ENCODE data around the gene PLPP1.

PLPP1 gene

GRCh38 chr5:55498457-55498856 is 36.3 kb downstream of the PLPP1 start:
- DNase-seq, result no peak

- DNase-seq, result no peak
Observed at GRCh38 chr5:55497712-55498111, 37.1 kb downstream of the PLPP1 start.

- DNase-seq, result no peak
Observed at GRCh38 chr5:55495216-55495615, 39.5 kb downstream of the PLPP1 start.

- DNase-seq, result no peak
Observed at GRCh38 chr5:55492449-55492848, 42.3 kb downstream of the PLPP1 start.

DNA sequence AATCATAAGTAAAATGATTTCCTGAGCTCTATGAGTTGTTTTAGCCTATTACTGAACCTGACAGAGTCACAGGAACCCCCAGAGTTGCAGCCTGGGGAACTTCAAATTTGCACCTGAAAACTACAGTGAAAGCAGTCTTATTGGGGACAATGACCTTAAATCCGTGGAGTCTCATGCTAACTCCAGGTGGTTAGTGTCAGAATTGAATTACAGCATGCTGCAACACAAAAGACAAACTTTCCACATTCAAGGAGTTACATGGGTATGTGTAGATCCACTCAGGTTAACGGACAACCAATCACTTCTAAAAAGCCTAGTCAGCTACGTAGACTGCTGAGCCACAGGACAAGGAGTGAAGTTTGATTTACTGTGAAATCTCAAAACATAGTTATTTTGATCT is 49.7 kb downstream of the PLPP1 start:
- DNase-seq, result no peak

DNA sequence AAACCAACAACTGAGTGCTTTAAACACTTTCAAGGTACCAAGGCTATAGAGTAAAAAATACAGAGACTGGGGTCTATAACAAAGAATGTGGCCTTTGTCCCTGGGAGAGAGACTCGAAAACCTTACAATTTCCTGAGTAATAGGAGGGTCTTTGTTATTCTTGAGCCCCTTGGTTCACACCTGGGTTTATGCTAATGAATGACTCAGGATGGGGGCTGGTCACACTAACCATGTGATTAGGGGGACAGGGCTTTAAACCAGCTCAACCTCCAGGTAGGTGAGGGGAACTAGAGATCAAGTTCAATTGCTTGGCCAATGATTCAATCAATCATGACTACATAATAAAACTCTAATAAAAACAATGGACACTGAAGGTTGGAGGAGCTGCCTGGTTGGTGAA is 50.2 kb downstream of the PLPP1 start:
- no peak for DNase-seq

GRCh38 chr5:55483885-55484284 is 50.9 kb downstream of the PLPP1 start:
- DNase-seq, result no peak

DNA sequence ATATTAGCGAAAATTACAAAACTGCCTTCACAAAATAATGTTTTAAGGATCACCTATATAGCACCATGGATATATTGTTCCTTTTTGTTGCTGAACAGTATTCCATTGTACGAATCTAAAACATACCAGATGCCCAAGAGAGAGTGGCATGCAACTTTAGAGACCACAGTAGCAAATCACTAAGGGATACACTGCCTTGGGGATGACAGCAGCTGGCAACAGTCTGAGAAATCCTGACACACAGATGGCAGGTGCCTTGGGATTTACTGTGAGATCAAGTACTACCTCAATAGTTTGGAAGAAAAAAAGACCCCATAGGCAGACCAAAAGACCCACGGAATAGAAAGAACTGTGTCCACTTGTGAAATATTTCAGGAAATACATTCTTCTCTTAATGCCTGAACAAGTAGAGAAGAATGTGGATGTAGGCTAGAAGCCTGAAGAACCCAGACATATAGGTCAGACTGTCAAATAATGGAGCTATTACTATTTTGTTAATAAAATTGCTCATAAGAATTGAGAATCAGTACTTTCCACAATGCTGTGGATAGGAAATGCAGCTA is 53.4 kb downstream of the PLPP1 start:
- DNase-seq, result no peak

GRCh38 chr5:55480781-55481180 is 54.0 kb downstream of the PLPP1 start:
- no peak for DNase-seq

GRCh38 chr5:55472642-55473041 is 62.1 kb downstream of the PLPP1 start:
- no peak for DNase-seq

GRCh38 chr5:55471468-55471867 is 63.3 kb downstream of the PLPP1 start:
- DNase-seq, result no peak

GRCh38 chr5:55470282-55470681 is 64.5 kb downstream of the PLPP1 start:
- no peak for DNase-seq

DNA sequence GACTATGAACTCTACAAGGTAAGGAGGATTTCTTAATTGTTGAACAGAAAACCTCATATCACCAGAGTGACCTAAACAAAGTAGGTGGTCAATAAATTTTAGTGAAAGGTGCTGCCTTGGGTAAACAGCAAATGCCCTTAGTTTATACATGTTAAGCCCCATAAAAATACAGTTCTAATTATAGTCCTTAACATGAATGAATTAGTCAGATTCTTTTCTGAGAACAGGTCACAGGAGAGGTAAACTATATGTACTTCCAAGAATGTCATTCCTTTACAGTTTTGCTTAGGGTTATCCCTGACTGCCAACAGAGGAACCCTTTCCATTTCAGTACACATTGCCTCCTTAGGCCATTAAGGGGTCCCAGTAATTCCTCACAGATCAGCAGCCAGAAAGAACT is 64.9 kb downstream of the PLPP1 start:
- DNase-seq, result no peak

- no peak for DNase-seq
Observed at GRCh38 chr5:55467862-55468551, 66.8 kb downstream of the PLPP1 start.

DNA sequence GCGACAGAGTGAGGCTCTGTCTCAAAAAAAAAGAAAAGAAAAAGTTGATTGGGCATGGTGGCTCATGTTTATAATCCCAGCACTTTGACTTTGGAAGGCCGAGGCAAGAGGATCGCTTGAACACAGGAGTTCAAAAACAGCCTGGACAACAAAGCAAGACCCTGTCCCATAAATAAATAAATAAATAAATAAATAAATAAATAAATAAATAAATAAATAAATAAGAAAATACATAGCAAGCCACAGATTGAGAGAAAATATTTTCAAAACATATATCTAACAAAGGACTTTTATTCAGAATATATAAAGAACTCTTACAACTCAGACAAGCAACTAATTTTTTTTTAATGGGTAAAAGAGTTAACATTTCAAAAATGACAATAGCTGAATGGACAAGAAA is 71.2 kb downstream of the PLPP1 start:
- no peak for DNase-seq

DNA sequence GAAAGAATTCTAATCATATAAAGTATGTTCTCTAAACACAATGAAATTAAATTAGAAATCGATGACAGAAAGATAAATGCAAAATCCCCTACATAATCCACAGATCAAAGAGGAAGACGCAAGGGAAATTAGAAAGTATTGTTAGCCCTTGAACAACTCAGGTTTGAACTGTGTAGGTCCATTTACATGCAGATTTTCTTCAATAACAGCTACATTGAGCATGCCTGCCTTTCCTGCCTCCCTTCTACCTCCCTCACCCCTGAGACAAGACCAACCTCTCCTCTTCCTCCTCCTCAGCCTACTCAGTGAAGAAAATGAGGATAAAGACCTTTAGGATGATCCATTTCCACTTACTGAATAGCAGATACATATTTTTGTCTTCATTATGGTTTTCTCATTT is 75.2 kb downstream of the PLPP1 start:
- no peak for DNase-seq

DNA sequence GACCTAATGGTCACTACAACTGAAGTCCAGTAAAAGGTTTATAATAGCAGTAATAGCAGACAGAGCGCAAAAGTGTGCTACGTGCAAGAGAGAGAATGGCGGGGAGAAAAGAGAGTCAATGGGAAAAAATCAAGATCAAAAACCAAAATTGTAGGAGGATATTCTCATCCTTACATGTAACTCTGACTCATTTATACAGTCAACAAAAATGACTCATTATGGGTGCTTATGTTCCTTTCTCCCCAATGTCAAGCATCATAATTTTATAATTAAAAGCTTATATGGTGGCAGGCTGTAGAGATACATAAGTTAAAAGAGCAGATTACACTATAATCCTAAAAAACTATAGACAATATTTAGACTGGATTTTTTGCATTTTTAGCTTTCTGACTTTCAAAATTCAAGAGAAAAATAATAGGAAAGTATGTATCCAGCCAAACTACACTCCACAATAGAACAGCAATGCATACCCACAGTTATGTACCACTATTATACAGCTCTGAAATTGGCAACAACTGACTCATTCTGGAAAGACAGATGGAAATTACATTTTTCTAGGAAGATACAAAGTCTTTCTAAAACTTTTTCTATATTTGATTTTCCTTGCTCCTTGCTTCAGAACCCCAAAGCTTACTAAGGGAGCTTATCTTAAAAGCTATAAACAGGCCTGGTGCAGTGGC is 78.4 kb downstream of the PLPP1 start:
- DNase-seq, result no peak

- no peak for DNase-seq
Observed at GRCh38 chr5:55454282-55454681, 80.5 kb downstream of the PLPP1 start.

GRCh38 chr5:55453211-55453610 is 81.6 kb downstream of the PLPP1 start:
- no peak for DNase-seq

GRCh38 chr5:55451976-55452375 is 82.8 kb downstream of the PLPP1 start:
- no peak for DNase-seq

GRCh38 chr5:55450050-55450765 is 84.6 kb downstream of the PLPP1 start:
- DNase-seq, result no peak

- no peak for DNase-seq
Observed at GRCh38 chr5:55446640-55447351, 88.0 kb downstream of the PLPP1 start.

DNA sequence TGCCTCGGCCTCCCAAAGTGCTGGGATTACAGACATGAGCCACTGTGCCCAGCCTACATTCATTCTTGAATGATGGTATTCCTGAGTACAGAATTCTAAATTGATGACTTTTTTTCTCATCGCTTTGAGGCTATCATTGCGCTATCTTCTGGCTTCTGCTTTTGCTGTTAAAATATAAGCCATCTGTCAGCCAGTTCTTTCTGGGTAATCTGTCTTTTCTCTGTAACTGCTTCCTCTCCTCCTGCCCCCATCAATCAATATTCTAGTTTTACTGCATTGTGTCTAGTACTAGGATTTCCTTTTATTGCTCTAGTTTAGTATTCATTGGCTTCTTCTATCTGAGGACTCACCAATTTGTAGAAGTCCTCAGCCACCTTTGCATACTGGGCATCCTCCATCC is 89.0 kb downstream of the PLPP1 start:
- no peak for DNase-seq
